GM19452 (cell line): ENCODE data around the gene MAEA.
A peak's percentile ranks its signal among the peaks of the same experiment; 100 is the strongest.

Source experiments
- ATAC-seq: cut with Tn5 transposase; IDR thresholded peaks from one replicate; pipeline ENCODE4 v1.9.1; 2021; ENCODE audit not compliant: unreplicated experiment

MAEA gene

GRCh38 chr4:1249731-1250526 is 39.8 kb upstream of the MAEA start:
- peak; percentile 3 for ATAC-seq

- ATAC-seq: no peak
Observed at GRCh38 chr4:1250527-1250812, 39.2 kb upstream of the MAEA start.

DNA sequence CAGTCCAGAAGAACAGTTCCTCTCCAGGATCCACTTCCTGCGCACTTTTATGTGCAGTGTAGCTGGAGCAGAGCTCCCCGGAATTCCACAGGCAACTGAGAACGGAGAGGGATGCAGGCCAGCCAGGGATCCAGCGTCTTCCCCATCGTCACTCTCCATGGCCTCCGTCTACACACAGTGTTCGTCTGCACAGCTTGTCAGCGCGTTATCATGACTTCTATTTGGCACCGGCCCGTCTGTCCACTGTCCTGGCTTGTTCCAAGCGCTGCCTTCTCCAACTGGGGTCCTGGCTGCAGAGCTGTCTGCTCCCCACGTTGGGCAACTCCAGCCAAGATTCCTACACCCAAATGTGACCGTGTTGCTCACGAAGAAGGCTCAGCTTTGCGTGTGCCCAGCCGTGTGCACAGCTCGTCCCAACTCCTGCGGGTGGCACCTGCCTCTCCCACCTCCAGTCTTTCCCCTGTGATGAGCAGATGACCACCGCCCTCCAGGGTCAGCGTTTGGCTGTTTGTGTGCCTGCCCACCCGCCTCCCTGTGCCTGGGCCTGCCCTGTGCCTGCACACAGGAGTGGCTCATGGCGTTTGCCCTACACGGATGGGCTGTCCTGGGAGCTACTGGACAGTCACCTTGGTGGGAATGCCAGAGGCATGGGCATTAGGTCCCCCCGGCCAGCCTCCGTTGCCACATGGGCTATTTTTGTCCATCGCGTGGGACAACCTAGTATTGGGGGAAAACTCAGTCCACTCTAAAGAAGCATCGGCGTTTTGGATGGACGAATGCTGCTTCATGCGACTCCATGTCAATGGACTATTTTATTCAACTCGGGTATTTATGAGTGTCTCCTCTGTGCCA is 38.5 kb upstream of the MAEA start:
- no peak for ATAC-seq

GRCh38 chr4:1251773-1252066 is 38.0 kb upstream of the MAEA start:
- ATAC-seq: no peak

GRCh38 chr4:1252928-1253492 is 36.7 kb upstream of the MAEA start:
- ATAC-seq: no peak

DNA sequence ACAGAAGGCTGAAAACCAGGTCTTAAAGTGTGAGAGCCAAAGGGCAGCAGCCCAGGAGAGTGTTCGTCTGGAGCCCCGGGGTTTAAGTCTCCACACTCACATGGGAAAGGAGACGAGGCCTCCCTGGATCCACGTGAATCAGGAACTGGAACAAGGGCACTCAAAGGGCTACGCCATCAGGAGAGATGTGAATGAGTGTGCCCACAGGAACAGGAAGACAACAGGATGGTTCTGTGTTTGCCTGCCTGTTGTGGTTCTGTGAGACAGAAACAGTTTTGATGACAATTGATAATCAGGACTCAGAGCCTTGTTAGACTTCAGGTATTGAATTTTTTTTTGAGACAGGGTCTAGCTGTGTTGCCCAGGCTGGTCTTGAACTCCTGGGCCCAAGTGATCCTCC is 35.9 kb upstream of the MAEA start:
- ATAC-seq: no peak

- ATAC-seq: no peak
Observed at GRCh38 chr4:1255151-1255550, 34.5 kb upstream of the MAEA start.

DNA sequence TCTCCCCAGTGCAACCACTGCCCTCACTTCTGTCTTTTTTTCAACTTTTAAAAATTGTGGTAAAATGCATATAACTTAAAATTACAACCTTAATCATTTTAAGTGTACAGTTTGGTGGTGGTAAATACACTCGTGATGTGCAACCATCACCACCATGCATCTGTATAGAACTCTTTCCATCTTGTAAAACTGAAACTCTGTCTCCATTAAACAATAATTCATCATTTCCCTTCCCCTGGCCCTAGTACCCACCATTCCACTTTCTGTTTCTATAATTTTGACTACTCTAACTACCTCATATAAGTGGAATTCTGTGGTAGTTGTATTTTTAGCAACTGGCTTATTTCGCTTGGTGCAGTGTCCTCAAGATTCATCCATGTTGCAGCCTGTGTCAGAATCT is 34.0 kb upstream of the MAEA start:
- ATAC-seq: no peak

- no peak for ATAC-seq
Observed at GRCh38 chr4:1258457-1258856, 31.2 kb upstream of the MAEA start.

GRCh38 chr4:1259966-1260365 is 29.7 kb upstream of the MAEA start:
- no peak for ATAC-seq

DNA sequence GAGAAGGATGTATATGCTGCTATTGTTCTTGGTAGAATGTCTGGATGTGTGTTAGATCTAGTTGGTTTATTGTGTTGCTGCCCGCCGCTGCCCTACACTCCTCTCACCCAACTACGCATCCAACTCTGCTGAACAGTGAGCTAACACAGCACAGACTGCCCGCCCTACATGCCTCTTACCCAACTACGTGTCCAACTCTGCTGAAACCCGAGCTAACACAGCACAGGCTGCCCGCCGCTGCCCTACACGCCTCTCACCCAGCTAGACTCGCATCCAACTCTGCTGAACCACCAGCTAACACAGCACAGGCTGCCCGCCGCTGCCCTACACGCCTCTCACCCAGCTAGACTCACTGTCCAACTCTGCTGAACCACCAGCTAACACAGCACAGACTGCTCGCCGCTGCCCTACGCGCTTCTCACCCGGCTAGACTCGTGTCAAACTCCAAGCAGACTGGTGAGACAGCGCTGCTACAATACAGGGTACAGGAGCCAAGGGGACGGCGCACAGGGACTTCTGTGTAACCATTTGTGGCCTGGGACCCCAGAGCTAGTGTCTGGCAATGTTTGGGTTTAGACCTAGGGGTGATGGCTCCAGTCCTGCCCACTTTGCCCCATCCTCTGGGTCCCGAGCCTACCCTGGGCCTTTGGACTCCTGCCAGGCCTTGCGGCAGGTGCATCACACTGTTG is 29.1 kb upstream of the MAEA start:
- ATAC-seq: no peak

- ATAC-seq: no peak
Observed at GRCh38 chr4:1261107-1261928, 28.4 kb upstream of the MAEA start.

GRCh38 chr4:1264942-1265341 is 24.7 kb upstream of the MAEA start:
- ATAC-seq: no peak

DNA sequence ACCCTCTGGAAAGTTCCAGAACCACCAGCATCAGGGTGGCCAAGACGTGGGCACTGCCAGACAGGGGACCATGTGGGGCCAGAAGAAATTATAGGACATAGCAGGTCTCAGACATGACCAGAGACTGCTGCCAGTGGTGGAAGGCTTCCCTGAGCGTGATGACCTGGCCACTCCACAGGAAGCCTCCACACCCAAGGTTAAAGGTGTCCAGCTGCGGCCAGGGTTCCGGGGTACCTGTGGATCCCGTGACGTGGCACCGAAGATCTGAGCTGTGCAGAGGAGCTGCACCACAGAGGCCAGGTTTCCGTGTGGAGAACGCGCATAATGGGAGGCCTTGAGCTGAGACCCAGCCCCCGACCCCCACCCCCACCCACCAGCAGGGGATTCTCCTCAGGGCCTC is 24.3 kb upstream of the MAEA start:
- no peak for ATAC-seq

- ATAC-seq: no peak
Observed at GRCh38 chr4:1266881-1267763, 22.6 kb upstream of the MAEA start.

DNA sequence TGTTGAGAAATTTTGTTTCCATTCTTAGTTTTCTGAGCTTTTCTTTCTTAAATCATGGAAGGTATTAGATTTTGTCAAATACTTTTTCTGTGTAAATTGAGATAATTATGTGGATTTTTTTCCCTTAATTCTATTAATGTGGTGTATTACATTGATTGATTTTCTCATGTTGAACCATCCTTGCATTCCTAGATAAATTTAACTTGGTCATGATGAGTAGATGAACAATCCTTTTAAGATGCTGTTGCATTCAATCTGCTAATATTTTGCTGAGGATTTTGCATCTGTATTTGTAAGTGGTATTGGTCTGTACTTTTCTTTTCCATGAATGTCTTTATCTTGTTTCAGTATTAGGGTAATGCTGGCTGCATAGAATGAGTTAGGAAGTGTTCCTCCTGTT is 20.5 kb upstream of the MAEA start:
- no peak for ATAC-seq

GRCh38 chr4:1271686-1272085 is 18.0 kb upstream of the MAEA start:
- ATAC-seq: no peak

DNA sequence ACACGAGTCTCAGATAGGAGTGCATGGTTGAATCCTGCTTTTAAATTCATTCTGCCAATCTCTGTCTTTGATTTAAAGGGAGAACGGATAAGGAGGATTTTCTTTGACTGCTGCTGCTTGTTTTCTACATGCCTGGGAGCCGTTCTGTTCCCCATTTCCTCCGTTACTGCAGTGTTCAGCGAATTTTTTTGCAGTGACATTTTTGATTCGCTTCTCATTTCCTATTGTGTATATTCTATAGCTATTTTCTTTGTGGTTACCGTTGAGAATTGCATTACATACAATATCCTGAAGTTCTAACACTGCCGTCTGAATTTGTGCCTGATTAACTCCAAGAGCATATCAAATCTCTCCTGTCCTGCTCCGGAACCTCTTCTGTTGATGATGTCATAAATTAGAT is 14.8 kb upstream of the MAEA start:
- no peak for ATAC-seq

DNA sequence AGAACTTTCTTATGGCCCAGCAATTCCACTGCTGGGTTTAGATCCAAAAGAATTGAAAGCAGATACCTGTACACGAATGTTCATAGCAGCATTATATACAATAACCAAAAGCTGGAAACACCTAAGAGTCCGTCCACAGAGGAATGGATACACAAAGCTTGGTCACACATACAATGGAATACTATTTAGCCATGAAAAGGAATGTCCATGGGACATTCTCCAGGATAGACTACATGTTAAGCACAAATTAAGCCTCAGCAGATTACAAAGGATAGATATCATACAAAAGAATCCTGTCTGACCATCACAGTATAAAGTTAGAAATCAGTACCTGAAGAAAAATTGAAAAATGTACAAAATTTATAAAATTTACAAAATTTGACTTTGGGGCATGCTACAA is 12.7 kb upstream of the MAEA start:
- no peak for ATAC-seq
